RWPE2 (cell line): Measurements from ENCODE around the gene CREB3L2.
"Not testable (repeated sequence)": the region's sequence is repeated elsewhere in the genome, so short reads cannot be mapped to it uniquely, and the experiment has no call there.

Source experiments
- ATAC-seq: fragments of 200-7000 bp; cut with Tn5 transposase; 3 replicates; pipeline ENCODE4 v1.9.1; 2021; ENCODE audit warnings: low read depth
- DNase-seq: peaks from one replicate; pipeline ENCODE4 v3.0.0-alpha.2; 2020; ENCODE audit warnings: low spot score
- H3K27ac ChIP-seq: fragments of 450-650 bp; 2 replicates; pipeline ENCODE4 v1.5.1; 2017; ENCODE audit warnings: mild to moderate bottlenecking; ENCODE audit not compliant: poor library complexity, severe bottlenecking
- H3K27me3 ChIP-seq: fragments of 250-450 bp; sonication (Bioruptor Pico); 2 replicates; pipeline ENCODE4 v1.5.1; 2021; ENCODE audit warnings: mild to moderate bottlenecking, moderate library complexity; ENCODE audit not compliant: insufficient read depth, poor library complexity, severe bottlenecking
- H3K36me3 ChIP-seq: fragments of 250-450 bp; sonication (Bioruptor Pico); 2 replicates; pipeline ENCODE4 v1.5.1; 2020; ENCODE audit warnings: low read depth, mild to moderate bottlenecking, moderate library complexity
- H3K4me1 ChIP-seq: fragments of 250-450 bp; sonication (Bioruptor Pico); 2 replicates; pipeline ENCODE4 v1.5.1; 2021; ENCODE audit warnings: mild to moderate bottlenecking, moderate library complexity; ENCODE audit not compliant: insufficient read depth, poor library complexity, severe bottlenecking
- H3K4me3 ChIP-seq: fragments of 250-450 bp; sonication (Bioruptor Pico); 2 replicates; pipeline ENCODE4 v1.5.1; 2021; ENCODE audit warnings: mild to moderate bottlenecking, moderate library complexity; ENCODE audit not compliant: severe bottlenecking
- H3K9me3 ChIP-seq: fragments of 250-450 bp; sonication (Bioruptor Pico); 2 replicates; pipeline ENCODE4 v1.5.1; 2021; ENCODE audit warnings: mild to moderate bottlenecking, moderate library complexity; ENCODE audit not compliant: severe bottlenecking
- CTCF ChIP-seq: fragments of 450-650 bp; IDR thresholded peaks from one replicate; pipeline ENCODE4 v1.5.1; 2017; ENCODE audit warnings: mild to moderate bottlenecking, moderate library complexity; ENCODE audit not compliant: poor library complexity, severe bottlenecking

CREB3L2 gene

GRCh38 chr7:137913985-137914384 lies 87.9 kb downstream of the CREB3L2 start:
- H3K4me3 ChIP-seq = no peak overlapping the region
- no peak for DNase-seq

DNA sequence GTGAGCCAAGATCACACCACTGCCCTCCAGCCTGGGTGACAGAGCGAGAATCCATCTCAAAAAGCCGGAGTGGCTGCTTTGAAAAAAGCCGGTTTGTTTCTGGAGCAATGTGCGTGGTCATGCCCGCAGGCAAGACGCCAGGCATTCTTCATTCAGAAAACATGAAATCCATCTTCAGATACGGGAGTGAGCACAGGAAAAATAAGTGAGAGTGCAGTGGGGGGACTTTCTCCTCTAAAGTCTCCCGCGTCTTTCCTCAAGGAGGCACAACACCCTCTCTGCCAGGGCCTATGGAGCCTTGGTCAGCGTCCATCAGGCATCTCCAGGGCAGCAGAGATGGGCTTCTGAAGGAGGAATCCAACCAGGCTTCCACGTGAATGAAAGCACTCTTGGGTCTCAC lies 92.8 kb downstream of the CREB3L2 start:
- Histone ChIP-seq H3K36me3 (peaks cover 73% of the 10 kb centered on the region), H3K9me3 (no peaks in the 10 kb centered on the region), H3K4me1 (no peaks in the 10 kb centered on the region), H3K27me3 (no peaks in the 10 kb centered on the region), H3K27ac (no peak overlapping the region), H3K4me3 (no peak overlapping the region)
- TF ChIP-seq CTCF = no peak
- no peak for DNase-seq
- ATAC-seq = no peak

More at GRCh38 chr7:137913985-137914384, 87.9 kb downstream of the CREB3L2 start:
- H3K4me1 ChIP-seq = no peaks in the 10 kb centered on the region
- no peaks in the 10 kb centered on the region for H3K9me3 ChIP-seq
- no peak for TF ChIP-seq CTCF
- peaks cover 63% of the 10 kb centered on the region for H3K36me3 ChIP-seq
- no peak for ATAC-seq
- no peak overlapping the region for H3K27ac ChIP-seq
- H3K27me3 ChIP-seq = no peaks in the 10 kb centered on the region

- Histone ChIP-seq H3K36me3 (peaks cover 76% of the 10 kb centered on the region), H3K27ac (no peak overlapping the region), H3K4me1 (no peaks in the 10 kb centered on the region), H3K27me3 (no peaks in the 10 kb centered on the region), H3K9me3 (no peaks in the 10 kb centered on the region), H3K4me3 (no peak overlapping the region)
- ATAC-seq (no peak), DNase-seq (no peak)
- no peak for TF ChIP-seq CTCF
These were observed 93.8 kb downstream of the CREB3L2 start for GRCh38 chr7:137908106-137908505.

GRCh38 chr7:137906636-137907035 lies 95.2 kb downstream of the CREB3L2 start:
- H3K36me3 ChIP-seq = peaks cover 72% of the 10 kb centered on the region
- H3K4me3 ChIP-seq, H3K27me3 ChIP-seq, H3K27ac ChIP-seq, DNase-seq, ATAC-seq, H3K4me1 ChIP-seq, H3K9me3 ChIP-seq: not testable (repeated sequence)

DNA sequence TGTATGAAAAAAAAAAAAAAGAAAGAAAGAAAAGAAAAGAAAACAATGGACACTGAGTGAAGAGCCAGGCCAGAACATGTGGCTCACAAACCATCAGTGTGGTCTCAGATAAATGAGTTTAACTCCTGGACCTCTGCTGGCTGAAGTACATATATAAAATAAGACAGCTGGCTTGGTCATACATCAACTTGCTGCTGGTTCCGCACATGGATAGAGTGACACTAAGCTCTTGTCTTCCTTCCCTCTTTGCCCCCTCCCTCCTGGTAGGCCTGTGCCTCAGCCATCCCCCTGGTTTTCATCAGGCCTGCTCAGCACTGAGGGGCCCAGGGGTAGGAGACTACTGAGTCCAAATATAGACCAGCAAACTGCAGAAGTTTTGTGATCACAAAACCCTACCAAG lies 97.1 kb downstream of the CREB3L2 start:
- H3K27ac ChIP-seq = no peak overlapping the region
- H3K4me3 ChIP-seq = no peak overlapping the region
- no peaks in the 10 kb centered on the region for H3K9me3 ChIP-seq
- TF ChIP-seq CTCF = no peak
- no peaks in the 10 kb centered on the region for H3K27me3 ChIP-seq
- DNase-seq = no peak
- no peak for ATAC-seq
- H3K36me3 ChIP-seq = peaks cover 71% of the 10 kb centered on the region
- no peaks in the 10 kb centered on the region for H3K4me1 ChIP-seq
